Measurements from ENCODE around the gene ZSCAN22.

ZSCAN22 gene

GRCh38 chr19:58351990-58352755 is 25.4 kb downstream of the ZSCAN22 start:
- DNase-seq (ENCODE audit: low read depth): no peak
- H3K4me3 ChIP-seq (ENCODE audit: low read length): no peak overlapping the region
- TF ChIP-seq CTCF (conservative IDR thresholded peaks at IDR 0.05; ENCODE audit: low read depth, low read length): no peak

DNA sequence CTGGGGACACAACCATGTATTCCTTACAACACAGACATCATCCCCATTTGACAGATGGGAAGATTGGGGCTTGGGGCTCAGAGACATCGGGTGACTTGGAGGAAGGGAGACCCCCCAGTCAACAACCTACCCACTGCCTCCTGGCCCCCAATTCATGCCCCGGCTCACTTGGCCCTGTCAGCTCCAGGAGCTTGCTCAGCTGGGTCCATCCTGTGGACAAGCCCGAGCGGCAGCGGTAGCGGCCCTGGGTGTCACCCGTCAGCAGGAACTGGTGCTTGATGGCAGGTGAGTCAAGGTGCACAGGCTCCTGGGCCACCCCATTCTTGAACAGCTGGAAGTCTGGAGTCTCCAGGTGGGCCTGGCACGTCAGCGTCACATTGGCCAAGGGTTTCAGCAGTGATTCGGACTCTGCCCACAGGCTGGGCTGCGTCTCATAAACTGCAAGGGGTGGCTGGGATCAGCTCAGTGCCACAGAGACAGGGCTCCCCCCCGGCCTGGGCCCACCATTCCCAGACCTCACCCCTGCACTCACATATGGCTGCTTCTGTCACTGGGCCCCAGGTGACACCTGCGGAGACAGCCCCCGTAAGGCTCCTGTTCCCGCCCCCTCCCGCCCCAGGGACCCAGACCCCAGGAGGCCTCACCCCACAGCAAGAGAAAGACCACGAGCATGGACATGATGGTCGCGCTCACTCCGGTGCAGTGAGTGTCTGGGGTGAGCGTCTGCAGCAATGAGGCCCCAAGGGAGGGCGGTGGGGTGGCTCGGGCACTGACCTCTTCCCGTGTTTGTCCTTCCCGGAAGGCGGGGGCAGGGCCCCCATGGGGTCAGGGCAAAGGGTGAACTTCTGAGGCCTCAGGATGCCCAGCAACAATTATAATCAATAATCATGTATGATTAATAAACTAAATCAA is 26.2 kb downstream of the ZSCAN22 start, which contains the start of gene A1BG:
TSS of gene A1BG (minus strand) at position 733 of the 912 bp plus-strand sequence. CDS start at position 678, 55 bp downstream.
- H3K4me3 ChIP-seq (ENCODE audit: low read length): no peak within 1 kb of the TSS
- TF ChIP-seq CTCF (conservative IDR thresholded peaks at IDR 0.05; ENCODE audit: low read depth, low read length): no peak
- DNase-seq (ENCODE audit: low read depth): no peak

DNA sequence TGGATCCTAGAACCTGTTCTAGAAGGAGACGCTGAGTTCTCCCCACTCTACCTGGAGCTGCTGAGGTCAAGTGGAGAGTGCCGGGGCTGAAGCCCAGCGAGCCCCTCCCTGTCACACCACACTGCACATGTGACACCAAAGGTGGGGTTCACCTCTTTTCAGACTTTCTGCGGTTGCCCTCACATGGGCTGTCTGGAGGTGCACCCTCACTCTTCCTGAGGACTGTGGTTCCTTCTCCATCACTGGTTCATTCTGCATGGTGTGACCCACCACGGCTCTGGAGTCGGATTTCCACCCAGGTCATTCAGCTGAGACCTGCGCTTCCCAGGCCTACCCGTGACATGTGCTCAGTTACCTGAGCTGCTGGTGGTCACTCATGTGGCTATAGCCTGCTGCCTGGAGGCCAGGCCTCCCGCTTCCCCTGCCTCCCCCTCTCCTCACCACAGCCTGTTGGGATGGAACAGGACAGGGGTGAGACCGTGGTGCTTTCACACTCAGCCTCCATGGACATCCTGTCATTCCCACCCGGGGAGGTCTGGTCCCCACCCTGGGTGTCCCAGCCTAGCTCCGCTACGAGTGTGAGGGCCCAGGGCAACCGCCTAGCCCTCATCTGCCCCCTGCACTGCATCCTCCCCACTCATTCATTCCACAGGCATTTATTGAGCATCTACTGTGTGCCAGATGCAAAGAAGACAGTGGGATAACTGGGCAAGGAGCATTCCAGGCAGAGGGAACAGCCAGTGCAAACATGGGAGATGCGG is 27.1 kb downstream of the ZSCAN22 start:
- H3K4me3 ChIP-seq (ENCODE audit: low read length): no peak overlapping the region
- no peak for TF ChIP-seq CTCF (conservative IDR thresholded peaks at IDR 0.05; ENCODE audit: low read depth, low read length)
- no peak for DNase-seq (ENCODE audit: low read depth)

DNA sequence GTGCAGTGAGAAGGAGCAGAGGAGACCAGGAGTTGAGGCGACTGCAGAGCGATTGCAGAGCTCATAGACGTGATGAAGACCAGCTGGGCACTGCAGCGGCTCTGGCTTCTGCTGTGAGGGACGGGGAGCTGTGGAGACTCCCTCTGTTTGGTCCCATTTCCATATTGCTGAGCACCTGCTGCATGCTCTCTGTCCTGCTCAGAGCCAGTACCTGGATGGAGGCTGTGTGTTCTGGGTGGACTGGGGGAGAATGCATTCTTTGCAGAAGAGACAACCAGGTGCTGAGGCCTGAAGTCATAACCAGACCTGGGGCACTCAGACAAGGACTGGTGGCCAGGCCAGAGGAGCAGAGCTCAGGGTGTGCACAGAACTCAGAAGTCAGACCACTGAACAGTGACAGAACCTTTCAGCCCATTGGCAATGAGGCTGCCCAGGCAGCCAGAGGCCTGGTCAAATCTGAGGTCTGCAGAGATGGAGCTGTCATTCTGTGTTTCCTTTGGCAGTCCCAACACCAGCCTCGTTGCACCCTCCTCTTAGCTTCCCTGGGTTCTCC is 27.8 kb downstream of the ZSCAN22 start:
- no peak overlapping the region for H3K4me3 ChIP-seq (ENCODE audit: low read length)
- no peak for TF ChIP-seq CTCF (conservative IDR thresholded peaks at IDR 0.05; ENCODE audit: low read depth, low read length)
- DNase-seq (ENCODE audit: low read depth): no peak

DNA sequence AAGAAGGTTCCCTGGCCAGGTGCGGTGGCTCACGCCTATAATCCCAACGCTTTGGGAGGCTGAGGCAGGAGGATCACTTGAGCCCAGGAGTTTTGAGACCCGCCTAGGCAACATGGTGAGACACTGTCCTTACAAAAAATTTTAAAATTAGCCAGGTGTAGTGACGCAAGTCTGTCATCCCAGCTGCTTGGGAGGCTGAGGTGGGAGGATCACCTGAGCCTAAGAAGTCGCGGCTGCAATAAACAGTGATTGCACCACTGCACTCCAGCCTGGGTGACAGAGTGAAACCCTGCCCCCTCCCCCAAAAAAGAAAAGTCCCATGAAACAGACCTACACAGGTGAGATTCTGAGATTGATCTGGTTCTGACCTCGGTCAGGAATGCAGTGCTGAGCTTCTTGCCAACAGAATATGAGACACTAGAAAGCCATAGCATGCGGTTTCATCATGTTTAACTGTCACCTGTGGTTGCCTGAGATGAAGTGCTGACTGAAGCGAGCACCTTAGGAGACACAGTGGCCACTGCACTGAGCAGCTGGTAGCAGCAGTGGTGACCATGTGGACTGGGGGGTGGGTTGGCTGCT is 28.5 kb downstream of the ZSCAN22 start:
- DNase-seq (ENCODE audit: low read depth): no peak
- TF ChIP-seq CTCF (conservative IDR thresholded peaks at IDR 0.05; ENCODE audit: low read depth, low read length): no peak
- H3K4me3 ChIP-seq (ENCODE audit: low read length): no peak overlapping the region

Data from retinal pigment epithelial cell (primary cell).